Mesodermal cell (in vitro differentiated cells): ENCODE measurements around the gene EBPL.
A peak's percentile ranks its signal among the peaks of the same experiment; 100 is the strongest.

Experiments used
- H3K27ac ChIP-seq: 2 replicates; pipeline ENCODE4 v1.7.0; 2013; ENCODE audit warnings: mild to moderate bottlenecking, low read depth, low read length, moderate library complexity; ENCODE audit not compliant: severe bottlenecking
- H3K36me3 ChIP-seq: 2 replicates; pipeline ENCODE4 v1.7.1; 2013; ENCODE audit warnings: mild to moderate bottlenecking, low read length, moderate library complexity; ENCODE audit not compliant: control insufficient read depth, insufficient read depth
- H3K4me1 ChIP-seq: one replicate; pipeline ENCODE4 v1.7.1; 2013; ENCODE audit warnings: mild to moderate bottlenecking, low read length; ENCODE audit not compliant: insufficient read depth, control insufficient read depth, poor library complexity, severe bottlenecking
- H3K4me3 ChIP-seq: 2 replicates; pipeline ENCODE4 v1.7.0; 2013; ENCODE audit warnings: low read length, control low read depth, mild to moderate bottlenecking; ENCODE audit not compliant: insufficient read depth, poor library complexity, severe bottlenecking; ENCODE audit errors: extremely low read depth
- H3K9me3 ChIP-seq: 2 replicates; pipeline ENCODE4 v1.7.1; 2013; ENCODE audit warnings: mild to moderate bottlenecking, low read length, moderate library complexity; ENCODE audit not compliant: control insufficient read depth
- WGBS, 2 experiments: methylation state at CpG; one replicate each; pipeline ENCODE4 v1.1.5; 2013; ENCODE audit warnings: missing lambda C conversion rate in 2 of 2; ENCODE audit not compliant: insufficient coverage in 2 of 2; 5-methylcytosine and 5-hydroxymethylcytosine counted together

The EBPL gene

DNA sequence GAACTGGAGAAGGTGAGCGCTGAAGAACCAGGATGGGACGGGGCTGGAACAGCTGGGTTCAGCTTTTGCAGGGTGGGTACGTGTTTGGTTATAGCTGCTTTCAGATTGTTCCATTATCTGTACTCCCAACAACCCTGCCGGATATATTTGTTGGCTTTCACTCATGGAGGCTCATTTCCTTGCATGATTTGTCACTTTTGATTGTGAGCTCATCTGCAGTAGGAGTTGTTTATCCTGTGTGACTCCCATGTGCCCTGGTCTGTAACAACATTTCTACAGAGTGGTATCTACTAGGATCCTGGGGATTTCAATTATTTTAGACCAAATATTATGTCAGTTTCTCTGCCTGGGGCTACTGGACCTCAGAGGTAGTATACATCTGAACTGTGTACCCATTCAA lies 57.6 kb downstream of the EBPL start:
- H3K27ac ChIP-seq, result no peak overlapping the region
- whole genome bisulfite sequencing, 2 experiments, result 100% methylated on average over 3 to 4 of the region's 4 CpGs
- H3K36me3 ChIP-seq, result no peaks in the 10 kb centered on the region
- no peaks in the 10 kb centered on the region for H3K9me3 ChIP-seq
- no peak overlapping the region for H3K4me3 ChIP-seq
- peaks cover 12% of the 10 kb centered on the region for H3K4me1 ChIP-seq

- 84 to 100% methylated on average over 3 to 4 of the region's 5 CpGs for WGBS, 2 experiments
- no peak overlapping the region for H3K4me3 ChIP-seq
- H3K27ac ChIP-seq, result no peak overlapping the region
- peaks cover 16% of the 10 kb centered on the region for H3K4me1 ChIP-seq
- no peaks in the 10 kb centered on the region for H3K36me3 ChIP-seq
- no peaks in the 10 kb centered on the region for H3K9me3 ChIP-seq
Observed at GRCh38 chr13:49632156-49632555, 59.1 kb downstream of the EBPL start.

- Histone ChIP-seq H3K9me3 (no peaks in the 10 kb centered on the region), H3K27ac (no peak overlapping the region), H3K4me3 (no peak overlapping the region), H3K36me3 (no peaks in the 10 kb centered on the region), H3K4me1 (peaks cover 16% of the 10 kb centered on the region)
- 92 to 93% methylated on average over 15 of the region's 16 CpGs for WGBS, 2 experiments
Observed at GRCh38 chr13:49630580-49630979, 60.7 kb downstream of the EBPL start.

GRCh38 chr13:49629947-49630346 lies 61.3 kb downstream of the EBPL start:
- 91 to 100% methylated on average over 3 to 4 of the region's 4 CpGs for WGBS, 2 experiments
- peaks cover 16% of the 10 kb centered on the region for H3K4me1 ChIP-seq
- no peak overlapping the region for H3K4me3 ChIP-seq
- H3K27ac ChIP-seq, result no peak overlapping the region
- no peaks in the 10 kb centered on the region for H3K9me3 ChIP-seq
- H3K36me3 ChIP-seq, result no peaks in the 10 kb centered on the region

- H3K4me1 ChIP-seq, result peaks cover 16% of the 10 kb centered on the region
- WGBS, 2 experiments, result 91 to 97% methylated on average over 5 of the region's 8 CpGs
- no peaks in the 10 kb centered on the region for H3K9me3 ChIP-seq
- no peaks in the 10 kb centered on the region for H3K36me3 ChIP-seq
- no peak overlapping the region for H3K4me3 ChIP-seq
- no peak overlapping the region for H3K27ac ChIP-seq
Observed at GRCh38 chr13:49629196-49629938, 61.9 kb downstream of the EBPL start.

DNA sequence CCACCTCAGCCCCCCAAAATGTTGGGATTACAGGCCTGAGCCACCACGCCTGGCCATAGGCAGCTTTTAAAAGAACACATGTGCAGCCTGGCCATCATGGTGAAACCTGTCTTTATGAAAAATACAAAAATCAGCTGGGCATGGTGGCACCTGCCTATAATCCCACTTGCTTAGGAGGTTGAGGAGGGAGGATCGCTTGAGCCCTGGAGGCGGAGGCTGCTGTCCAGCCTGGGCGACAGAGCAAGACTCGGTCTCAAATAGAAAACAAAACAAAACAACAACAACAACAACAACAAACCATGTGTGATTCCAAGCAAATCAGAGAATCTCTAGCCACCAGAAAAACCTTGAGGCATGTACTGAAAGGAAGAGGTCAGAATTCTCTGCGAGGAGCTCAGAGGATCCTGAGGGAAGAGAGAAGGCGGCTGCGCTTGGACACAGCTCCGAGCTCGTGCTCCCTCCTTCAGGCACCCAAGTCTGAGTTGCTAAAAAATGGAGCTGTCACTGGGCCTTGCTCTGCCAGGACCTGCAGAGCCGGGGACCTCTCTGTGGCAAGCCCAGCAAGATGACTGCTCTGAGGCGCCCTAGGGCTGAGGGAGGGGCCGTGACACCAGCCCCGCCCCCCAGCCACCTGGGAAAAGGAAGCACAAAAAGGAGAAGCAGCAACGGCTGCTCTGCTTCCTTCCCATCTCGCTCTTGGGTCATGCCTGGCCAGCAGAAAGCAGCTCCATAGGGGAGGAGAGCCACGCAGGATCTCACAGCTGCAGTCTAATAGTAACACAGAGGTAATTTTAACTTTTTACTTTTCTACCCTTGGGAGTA lies 63.2 kb downstream of the EBPL start, which contains the start of gene ARL11:
Gene ARL11 (plus strand): TSS at position 677 of the 822 bp plus-strand sequence. CDS start 1,941 bp downstream, outside the sequence.
- WGBS, 2 experiments, result 50 to 57% methylated on average over 10 to 13 of the region's 17 CpGs
- no peak within 1 kb of the TSS for H3K4me3 ChIP-seq

DNA sequence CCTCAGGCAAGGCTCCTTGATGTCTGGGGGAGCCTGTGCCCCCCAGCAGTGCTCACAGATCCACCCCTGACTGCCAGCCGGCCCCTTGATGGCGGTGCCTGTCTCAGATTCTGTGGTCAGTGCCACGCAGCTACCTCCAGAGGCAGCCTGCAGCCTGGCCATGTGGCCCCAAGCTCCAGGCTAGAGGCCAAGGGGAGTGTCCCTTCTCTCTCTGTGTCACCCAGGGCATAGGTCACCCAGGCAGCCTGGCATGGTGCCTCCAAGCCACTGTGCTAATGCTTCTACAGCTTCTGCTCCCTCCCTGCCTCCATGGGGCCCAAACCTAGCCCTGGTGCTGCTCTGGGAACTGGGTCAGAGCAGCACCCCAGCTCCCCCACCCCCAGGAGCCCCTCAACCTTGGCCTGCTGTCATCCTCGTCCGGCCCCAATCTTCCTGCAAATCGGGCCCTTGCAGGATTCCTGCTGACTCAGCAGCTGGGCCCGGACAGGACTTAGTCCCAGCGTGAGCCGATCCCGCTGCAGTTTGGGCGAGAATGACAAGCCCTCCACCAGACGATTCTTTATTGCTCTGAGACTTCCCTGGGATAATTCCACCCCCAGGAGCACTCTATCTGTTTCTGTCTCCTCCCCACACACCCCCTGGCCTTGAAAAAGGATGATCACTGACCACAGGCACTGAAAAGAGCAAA lies 65.8 kb downstream of the EBPL start:
- Histone ChIP-seq H3K9me3 (no peaks in the 10 kb centered on the region), H3K36me3 (no peaks in the 10 kb centered on the region), H3K27ac (peak overlapping the region; percentile 57), H3K4me3 (no peak overlapping the region), H3K4me1 (peaks cover 14% of the 10 kb centered on the region)
- WGBS, 2 experiments, result 84% methylated on average over 10 of the region's 12 CpGs

More for the DNA sequence above, 63.2 kb downstream of the EBPL start, which contains the start of gene ARL11:
- Histone ChIP-seq H3K27ac (no peak within 1 kb of the TSS), H3K9me3 (no peaks in the 10 kb centered on the region), H3K4me1 (peaks cover 16% of the 10 kb centered on the region), H3K36me3 (no peaks in the 10 kb centered on the region)

DNA sequence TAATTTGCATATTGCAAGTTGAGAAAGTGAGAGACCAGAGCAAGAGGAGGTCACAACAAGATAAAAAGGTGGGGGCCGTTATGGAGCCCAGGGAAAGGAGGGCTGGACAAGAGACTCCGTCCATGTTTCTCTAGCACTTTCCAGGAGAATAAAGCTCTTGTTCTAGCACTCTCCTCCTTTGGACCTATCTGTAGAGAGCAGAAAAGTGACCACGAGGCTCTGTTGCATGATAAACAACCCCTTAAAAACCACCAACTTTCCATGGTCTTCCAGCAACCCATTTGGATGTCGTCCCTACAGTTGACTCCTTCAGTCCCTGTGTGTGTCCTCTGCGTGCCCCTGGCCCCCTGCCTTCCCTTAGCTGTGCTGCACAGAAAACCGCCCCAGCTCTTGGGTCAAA lies 67.1 kb downstream of the EBPL start:
- Histone ChIP-seq H3K27ac (no peak overlapping the region), H3K9me3 (no peaks in the 10 kb centered on the region), H3K4me3 (no peak overlapping the region), H3K4me1 (peaks cover 5% of the 10 kb centered on the region), H3K36me3 (no peaks in the 10 kb centered on the region)
- WGBS, 2 experiments, result 85 to 92% methylated on average over 4 to 5 of the region's 6 CpGs

- Histone ChIP-seq H3K36me3 (no peaks in the 10 kb centered on the region), H3K4me1 (no peaks in the 10 kb centered on the region), H3K4me3 (no peak overlapping the region), H3K27ac (no peak overlapping the region), H3K9me3 (no peaks in the 10 kb centered on the region)
- 96% methylated on average over 6 to 7 of the region's 11 CpGs for whole genome bisulfite sequencing, 2 experiments
Observed at GRCh38 chr13:49622174-49622946, 68.9 kb downstream of the EBPL start.

- 86 to 92% methylated on average over 21 to 22 of the region's 22 CpGs for WGBS, 2 experiments
Observed at GRCh38 chr13:49620170-49620621, 71.1 kb downstream of the EBPL start.

More at GRCh38 chr13:49620170-49620621, 71.1 kb downstream of the EBPL start:
- no peak overlapping the region for H3K4me3 ChIP-seq
- peaks cover 3% of the 10 kb centered on the region for H3K4me1 ChIP-seq
- no peaks in the 10 kb centered on the region for H3K36me3 ChIP-seq
- no peak overlapping the region for H3K27ac ChIP-seq
- no peaks in the 10 kb centered on the region for H3K9me3 ChIP-seq
